ENCODE results near the gene SFRP4.

The SFRP4 gene

GRCh38 chr7:37942934-37943610 is 26.5 kb upstream of the SFRP4 start:
- no peaks in the 10 kb centered on the region for H3K9me3 ChIP-seq (replicated peaks; ENCODE audit: insufficient read depth, low read length)
- H4K20me1 ChIP-seq (ENCODE audit: insufficient read depth, low read length): no peaks in the 10 kb centered on the region
- H3K27ac ChIP-seq (ENCODE audit: low read length): no peak overlapping the region
- no peak overlapping the region for H3K4me2 ChIP-seq (ENCODE audit: low read depth, low read length)
- H3K9ac ChIP-seq (ENCODE audit: low read length): no peak overlapping the region
- H3K27me3 ChIP-seq (replicated peaks; ENCODE audit: insufficient read depth, low read length): no peaks in the 10 kb centered on the region
- H2AFZ ChIP-seq (ENCODE audit: low read length): no peak overlapping the region
- H3K9me2 ChIP-seq (replicated peaks; ENCODE audit: insufficient read depth, low read length): no peaks in the 10 kb centered on the region
- no peak overlapping the region for H3K4me3 ChIP-seq (ENCODE audit: low read length)
- no peak for DNase-seq
- TF ChIP-seq EZH2phosphoT487 (IDR thresholded peaks at IDR 0.05; ENCODE audit: low read length): no peak
- no peak for TF ChIP-seq EZH2 (optimal IDR thresholded peaks at IDR 0.05; ENCODE audit: low read depth, low read length)
- TF ChIP-seq CTCF (IDR thresholded peaks at IDR 0.05; ENCODE audit: low read length): no peak
- peaks cover 25% of the 10 kb centered on the region for H3K79me2 ChIP-seq (ENCODE audit: low read length)
- 0 out of 2 replicates have a peak, but pooled peaks cover 2% of the 10 kb centered on the region for H3K4me1 ChIP-seq (ENCODE audit: low read length)
- no peaks in the 10 kb centered on the region for H3F3A ChIP-seq (ENCODE audit: insufficient read depth, low read length)
- H3K36me3 ChIP-seq (replicated peaks; ENCODE audit: insufficient read depth, low read length): no peaks in the 10 kb centered on the region

GRCh38 chr7:37933018-37933566 is 16.5 kb upstream of the SFRP4 start:
- no peaks in the 10 kb centered on the region for H3K9me2 ChIP-seq (replicated peaks; ENCODE audit: insufficient read depth, low read length)
- no peak overlapping the region for H3K4me2 ChIP-seq (ENCODE audit: low read depth, low read length)
- H3K9ac ChIP-seq (ENCODE audit: low read length): no peak overlapping the region
- no peak overlapping the region for H2AFZ ChIP-seq (ENCODE audit: low read length)
- no peaks in the 10 kb centered on the region for H3K4me1 ChIP-seq (ENCODE audit: low read length)
- no peaks in the 10 kb centered on the region for H4K20me1 ChIP-seq (ENCODE audit: insufficient read depth, low read length)
- H3K36me3 ChIP-seq (replicated peaks; ENCODE audit: insufficient read depth, low read length): no peaks in the 10 kb centered on the region
- no peaks in the 10 kb centered on the region for H3K9me3 ChIP-seq (replicated peaks; ENCODE audit: insufficient read depth, low read length)
- peaks cover 38% of the 10 kb centered on the region for H3K79me2 ChIP-seq (ENCODE audit: low read length)
- H3K4me3 ChIP-seq (ENCODE audit: low read length): no peak overlapping the region
- no peaks in the 10 kb centered on the region for H3F3A ChIP-seq (ENCODE audit: insufficient read depth, low read length)
- H3K27ac ChIP-seq (ENCODE audit: low read length): no peak overlapping the region
- TF ChIP-seq CTCF (IDR thresholded peaks at IDR 0.05; ENCODE audit: low read length) (no peak), EZH2phosphoT487 (IDR thresholded peaks at IDR 0.05; ENCODE audit: low read length) (no peak), EZH2 (optimal IDR thresholded peaks at IDR 0.05; ENCODE audit: low read depth, low read length) (no peak)
- no peaks in the 10 kb centered on the region for H3K27me3 ChIP-seq (replicated peaks; ENCODE audit: insufficient read depth, low read length)
- DNase-seq: no peak

- no peaks in the 10 kb centered on the region for H3K9me3 ChIP-seq (replicated peaks; ENCODE audit: insufficient read depth, low read length)
- H3K27ac ChIP-seq (ENCODE audit: low read length): no peak overlapping the region
- H3K36me3 ChIP-seq (replicated peaks; ENCODE audit: insufficient read depth, low read length): no peaks in the 10 kb centered on the region
- H3K4me1 ChIP-seq (ENCODE audit: low read length): no peaks in the 10 kb centered on the region
- H3K79me2 ChIP-seq (ENCODE audit: low read length): peaks cover 43% of the 10 kb centered on the region
- no peaks in the 10 kb centered on the region for H4K20me1 ChIP-seq (ENCODE audit: insufficient read depth, low read length)
- H3K9me2 ChIP-seq (replicated peaks; ENCODE audit: insufficient read depth, low read length): no peaks in the 10 kb centered on the region
- TF ChIP-seq CTCF (IDR thresholded peaks at IDR 0.05; ENCODE audit: low read length): no peak
- TF ChIP-seq EZH2 (optimal IDR thresholded peaks at IDR 0.05; ENCODE audit: low read depth, low read length): no peak
- TF ChIP-seq EZH2phosphoT487 (IDR thresholded peaks at IDR 0.05; ENCODE audit: low read length): no peak
- DNase-seq: no peak
- H3K9ac ChIP-seq (ENCODE audit: low read length): no peak overlapping the region
- no peaks in the 10 kb centered on the region for H3F3A ChIP-seq (ENCODE audit: insufficient read depth, low read length)
- H3K4me2 ChIP-seq (ENCODE audit: low read depth, low read length): no peak overlapping the region
- no peak overlapping the region for H2AFZ ChIP-seq (ENCODE audit: low read length)
- no peaks in the 10 kb centered on the region for H3K27me3 ChIP-seq (replicated peaks; ENCODE audit: insufficient read depth, low read length)
- H3K4me3 ChIP-seq (ENCODE audit: low read length): no peak overlapping the region
These were observed 15.9 kb upstream of the SFRP4 start for GRCh38 chr7:37932543-37932942.
